A673 (cell line): ENCODE measurements around the gene RBM8A.

Experiments used
- EZH2 ChIP-seq: fragments of 200-600 bp; sonication (generic); IDR thresholded peaks from 2 replicates; pipeline ENCODE4 v1.6.1; 2017; ENCODE audit warnings: borderline replicate concordance, low read depth, mild to moderate bottlenecking, mixed read lengths, antibody characterized with exemption, low read length; ENCODE audit not compliant: poor library complexity, severe bottlenecking
- TF ChIP-seq, protein P1 (sequence below): fragments of 300-800, 200-600 bp; sonication (generic); conservative IDR thresholded peaks from 2 replicates; pipeline ENCODE4 v1.5.1; 2017; ENCODE audit warnings: low read depth, mild to moderate bottlenecking, antibody characterized with exemption, low read length, moderate library complexity, mixed read lengths

DNA sequence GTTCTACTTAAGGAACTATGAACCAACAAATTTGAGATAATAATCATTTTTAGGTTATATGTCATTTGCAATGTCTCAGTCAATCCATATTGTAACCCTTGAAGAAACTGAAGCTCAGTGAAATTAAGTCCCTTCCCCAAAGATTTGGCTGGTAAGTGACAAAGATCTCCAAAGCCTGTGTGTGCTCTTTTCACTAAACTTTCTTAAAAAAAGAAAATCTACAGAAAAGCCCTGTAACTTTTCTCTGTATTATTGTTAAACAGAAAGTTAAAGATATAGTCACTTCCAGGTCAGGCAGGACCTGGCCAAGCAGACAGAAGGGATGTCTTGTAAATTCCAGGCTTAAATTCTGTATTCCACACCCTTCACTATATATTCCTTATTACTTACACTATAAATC lies 29.1 kb upstream of the RBM8A start:
- TF ChIP-seq, protein P1, sequence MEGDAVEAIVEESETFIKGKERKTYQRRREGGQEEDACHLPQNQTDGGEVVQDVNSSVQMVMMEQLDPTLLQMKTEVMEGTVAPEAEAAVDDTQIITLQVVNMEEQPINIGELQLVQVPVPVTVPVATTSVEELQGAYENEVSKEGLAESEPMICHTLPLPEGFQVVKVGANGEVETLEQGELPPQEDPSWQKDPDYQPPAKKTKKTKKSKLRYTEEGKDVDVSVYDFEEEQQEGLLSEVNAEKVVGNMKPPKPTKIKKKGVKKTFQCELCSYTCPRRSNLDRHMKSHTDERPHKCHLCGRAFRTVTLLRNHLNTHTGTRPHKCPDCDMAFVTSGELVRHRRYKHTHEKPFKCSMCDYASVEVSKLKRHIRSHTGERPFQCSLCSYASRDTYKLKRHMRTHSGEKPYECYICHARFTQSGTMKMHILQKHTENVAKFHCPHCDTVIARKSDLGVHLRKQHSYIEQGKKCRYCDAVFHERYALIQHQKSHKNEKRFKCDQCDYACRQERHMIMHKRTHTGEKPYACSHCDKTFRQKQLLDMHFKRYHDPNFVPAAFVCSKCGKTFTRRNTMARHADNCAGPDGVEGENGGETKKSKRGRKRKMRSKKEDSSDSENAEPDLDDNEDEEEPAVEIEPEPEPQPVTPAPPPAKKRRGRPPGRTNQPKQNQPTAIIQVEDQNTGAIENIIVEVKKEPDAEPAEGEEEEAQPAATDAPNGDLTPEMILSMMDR: no peak
- TF ChIP-seq EZH2: no peak
